G401.6 (cell line): ENCODE results near the gene IKZF2.
"Not testable (repeated sequence)": the region's sequence is repeated elsewhere in the genome, so short reads cannot be mapped to it uniquely, and the experiment has no call there.

Experiments
- FAIRE-seq: peaks from 2 replicates; lab custom pipeline; 2012; peaks lifted over from hg19 to GRCh38; lab: Jason Lieb, UNC

Gene IKZF2

GRCh38 chr2:213036836-213037235 is 114.6 kb downstream of the IKZF2 start:
- FAIRE-seq, result no peak

DNA sequence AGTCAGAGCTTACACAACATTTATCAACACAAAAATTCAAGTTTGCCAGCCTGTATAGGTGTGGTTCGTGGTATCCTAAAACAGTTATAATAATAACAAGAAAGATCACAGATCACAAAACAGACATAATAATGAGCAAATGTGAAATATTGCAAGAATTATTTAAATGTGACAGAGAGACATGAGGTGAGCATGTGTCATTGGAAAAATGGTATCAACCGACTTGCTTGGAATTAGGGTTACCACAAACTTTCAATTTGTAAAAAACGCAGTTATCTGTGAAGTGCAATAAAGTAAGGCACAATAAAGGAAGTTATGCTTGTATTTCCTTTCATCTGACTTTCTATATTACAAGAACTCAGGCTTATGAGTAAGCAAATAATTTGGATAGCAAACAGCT is 116.8 kb downstream of the IKZF2 start:
- no peak for FAIRE-seq

- FAIRE-seq, result no peak
Measured at GRCh38 chr2:213032607-213033006, 118.8 kb downstream of the IKZF2 start.

- no peak for FAIRE-seq
Measured at GRCh38 chr2:213022987-213023386, 128.4 kb downstream of the IKZF2 start.

DNA sequence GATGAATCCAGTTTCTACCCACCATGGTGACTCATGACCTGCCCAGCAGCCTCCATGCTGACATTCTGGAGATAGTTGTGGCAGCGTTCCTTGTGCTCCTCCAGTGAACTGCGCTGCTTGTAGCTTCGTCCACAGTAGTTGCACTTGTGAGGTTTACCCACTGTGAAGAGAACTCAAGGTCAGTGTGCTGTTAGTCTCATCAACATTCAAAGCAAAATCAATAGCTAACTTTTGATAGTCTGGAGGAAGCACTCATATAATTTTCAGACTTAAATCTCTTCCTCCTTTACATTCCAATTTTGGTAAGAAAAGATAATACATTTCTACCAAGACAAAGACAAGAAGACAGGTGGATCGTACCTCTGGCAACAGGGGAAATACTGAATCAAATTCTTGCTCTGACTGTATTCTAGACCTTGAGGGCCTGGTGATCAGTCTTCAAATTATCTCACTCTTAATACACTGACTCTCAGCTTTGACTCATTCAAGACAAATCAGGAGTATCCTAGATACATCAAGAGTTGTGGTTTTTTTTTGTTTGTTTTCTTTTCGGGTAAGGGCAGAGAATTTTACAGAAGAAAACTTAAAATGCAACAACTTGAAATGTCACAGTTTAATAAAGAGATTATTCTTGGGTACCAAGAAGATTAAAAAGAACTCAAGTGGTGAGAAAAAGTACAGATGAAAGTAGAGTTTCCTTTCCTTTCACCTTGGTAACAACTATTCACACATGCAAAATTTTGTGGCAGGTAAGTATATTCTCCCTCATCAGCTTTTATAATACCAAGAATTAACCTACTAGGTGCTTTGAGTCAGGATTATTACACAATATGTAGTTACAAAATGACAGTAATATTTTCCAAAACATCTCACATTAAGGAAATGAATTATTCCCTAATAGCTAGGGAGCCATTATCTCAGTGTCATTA is 129.2 kb downstream of the IKZF2 start:
- FAIRE-seq, result no peak

DNA sequence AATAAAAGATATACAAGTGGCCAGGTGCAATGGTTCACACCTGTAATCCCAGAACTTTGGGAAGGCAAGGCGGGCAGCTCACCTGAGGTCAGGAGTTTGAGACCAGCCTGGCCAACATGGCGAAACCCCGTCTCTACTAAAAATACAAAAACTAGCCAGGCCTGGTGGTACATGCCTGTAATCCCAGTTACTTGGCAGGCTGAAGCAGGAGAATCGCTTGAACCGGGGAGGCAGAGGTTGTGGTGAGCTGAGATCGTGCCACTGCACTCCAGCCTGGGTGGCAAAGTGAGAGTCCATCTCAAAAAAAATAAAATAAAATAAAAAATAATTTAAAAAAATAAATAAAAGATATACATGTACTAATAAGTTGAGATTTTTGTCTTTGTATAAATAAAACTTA is 130.5 kb downstream of the IKZF2 start:
- FAIRE-seq, result not testable (repeated sequence)

- FAIRE-seq, result no peak
Measured at GRCh38 chr2:213020268-213020667, 131.1 kb downstream of the IKZF2 start.

DNA sequence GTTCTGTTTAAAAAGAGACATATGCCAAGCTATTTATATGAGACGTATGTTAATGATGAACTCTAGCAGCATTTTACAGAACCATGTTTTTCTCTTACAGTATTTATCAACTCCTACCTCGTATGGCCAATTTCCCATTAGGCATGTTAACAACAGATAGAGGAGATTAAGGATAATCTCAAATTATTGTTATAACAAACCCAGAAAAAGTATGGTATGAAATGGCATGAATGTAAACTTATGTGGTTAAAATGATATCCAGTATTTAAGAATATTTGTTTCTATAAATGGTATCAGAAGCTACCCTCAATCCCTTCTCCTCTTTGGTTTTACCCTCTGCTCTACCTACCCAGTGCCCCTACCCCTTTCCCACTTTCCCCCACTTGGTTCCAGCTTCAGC is 132.0 kb downstream of the IKZF2 start:
- FAIRE-seq, result no peak

DNA sequence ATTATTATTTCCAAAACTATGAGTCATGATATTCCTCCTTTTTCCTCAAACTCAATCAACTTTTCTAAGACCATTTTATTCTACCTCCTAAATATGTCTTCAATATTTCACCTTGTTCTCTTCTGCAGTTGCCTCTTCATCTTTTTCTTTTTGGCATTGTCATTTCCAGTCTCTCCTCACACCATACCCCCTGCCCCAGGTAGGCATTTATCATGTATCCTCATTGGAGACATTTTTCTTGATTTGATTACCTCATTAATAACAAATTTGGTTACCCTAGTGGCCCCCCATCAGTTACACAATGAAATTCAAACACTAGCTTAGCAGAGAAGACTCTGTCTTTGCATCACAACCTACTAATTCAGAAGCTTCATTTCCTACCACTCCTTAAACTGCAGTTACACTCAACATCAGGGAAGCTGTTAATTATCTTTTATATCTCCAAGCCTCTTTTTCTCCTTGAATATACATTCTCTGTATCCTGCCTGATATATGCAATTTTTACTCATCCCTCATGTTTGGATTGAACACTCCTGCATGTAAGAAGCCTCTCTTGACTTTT is 133.0 kb downstream of the IKZF2 start:
- FAIRE-seq, result no peak

- no peak for FAIRE-seq
Measured at GRCh38 chr2:213017404-213017803, 134.0 kb downstream of the IKZF2 start.

DNA sequence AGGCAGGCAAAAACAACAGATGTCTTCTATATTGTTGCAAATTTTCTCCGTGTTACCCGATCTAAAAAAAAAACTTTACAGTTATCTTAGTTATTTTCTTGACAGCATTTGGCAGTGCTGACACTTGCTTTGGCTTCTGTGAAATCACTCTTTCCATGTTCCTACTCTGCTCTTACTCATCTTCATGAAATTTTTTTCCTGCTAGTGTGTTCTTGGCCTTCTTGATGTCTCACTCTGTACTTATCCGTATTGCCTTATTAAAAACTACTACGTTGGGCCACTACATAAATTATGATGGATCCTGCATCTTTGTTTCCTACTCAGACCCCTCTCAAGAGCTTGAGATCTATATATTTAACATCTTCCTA is 134.4 kb downstream of the IKZF2 start:
- no peak for FAIRE-seq

DNA sequence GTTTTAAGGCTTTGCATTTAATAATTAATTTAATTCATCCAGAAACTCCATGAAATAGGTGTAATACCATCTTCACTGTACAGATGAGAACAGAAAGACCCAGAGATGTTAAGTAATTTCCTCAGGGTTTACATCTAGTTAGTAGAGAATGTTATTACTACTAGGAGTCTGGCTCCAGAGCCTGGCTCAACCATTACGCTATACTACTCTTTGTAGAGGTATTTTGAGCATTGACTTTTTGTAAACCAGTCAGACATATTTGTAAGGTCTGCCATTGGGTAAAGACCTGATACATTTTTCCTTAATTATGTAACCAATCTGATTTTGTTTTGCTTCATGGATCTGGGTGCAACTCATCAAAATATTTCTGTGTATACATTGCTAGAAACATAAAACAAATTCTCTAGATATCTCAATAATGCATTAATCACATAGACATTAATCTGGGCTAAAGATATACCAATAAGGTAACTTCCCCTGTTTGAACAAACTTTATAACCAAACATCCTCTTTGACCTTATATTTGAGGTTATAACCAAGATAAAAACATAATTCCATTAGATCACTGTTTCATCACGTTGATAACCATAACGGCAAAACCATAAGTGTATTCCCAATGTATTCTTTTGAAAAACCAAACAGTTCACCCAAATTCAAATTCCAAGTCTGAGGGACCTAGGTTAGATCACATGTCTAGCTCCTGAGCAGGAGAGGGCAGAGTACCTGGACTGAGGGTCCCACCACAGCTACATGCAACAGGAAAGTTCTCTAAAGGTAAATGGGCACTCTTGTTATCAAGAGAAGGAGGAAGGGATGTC is 135.0 kb downstream of the IKZF2 start:
- no peak for FAIRE-seq

- no peak for FAIRE-seq
Measured at GRCh38 chr2:213015387-213016165, 135.8 kb downstream of the IKZF2 start.

GRCh38 chr2:213013979-213014378 is 137.4 kb downstream of the IKZF2 start:
- no peak for FAIRE-seq

GRCh38 chr2:213011505-213011904 is 139.9 kb downstream of the IKZF2 start:
- FAIRE-seq, result no peak

DNA sequence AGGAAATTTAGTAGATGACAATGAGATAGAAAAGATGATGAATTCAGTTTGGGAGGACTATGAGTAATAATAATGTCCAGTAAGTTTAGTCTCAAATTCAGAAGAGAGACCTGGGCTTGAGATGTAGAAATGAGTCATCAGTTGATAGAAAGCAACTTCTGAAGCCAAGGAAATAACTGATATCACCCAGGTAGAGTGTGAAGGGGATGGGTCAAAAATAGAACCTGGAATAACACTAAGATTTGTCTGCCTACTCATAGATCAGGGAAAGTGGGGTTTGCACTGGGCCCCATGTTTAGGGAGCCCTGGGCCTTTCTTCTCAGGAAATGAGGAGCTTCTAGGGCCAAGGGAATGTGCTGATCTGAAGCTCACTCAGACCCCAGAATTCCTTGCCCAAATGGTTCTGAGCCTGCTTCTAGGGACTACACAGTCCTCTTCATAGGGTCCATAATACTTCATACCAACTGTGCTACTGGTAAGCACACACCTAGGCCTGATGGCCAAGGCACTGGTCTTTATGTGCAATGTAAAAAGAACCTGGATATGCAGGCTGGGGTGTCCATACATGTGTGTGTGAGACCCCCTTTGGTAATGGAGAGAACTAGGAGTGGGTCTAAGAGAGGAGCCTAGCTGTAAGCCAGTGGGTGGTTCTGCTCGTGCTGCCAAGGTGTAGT is 141.2 kb downstream of the IKZF2 start:
- no peak for FAIRE-seq

DNA sequence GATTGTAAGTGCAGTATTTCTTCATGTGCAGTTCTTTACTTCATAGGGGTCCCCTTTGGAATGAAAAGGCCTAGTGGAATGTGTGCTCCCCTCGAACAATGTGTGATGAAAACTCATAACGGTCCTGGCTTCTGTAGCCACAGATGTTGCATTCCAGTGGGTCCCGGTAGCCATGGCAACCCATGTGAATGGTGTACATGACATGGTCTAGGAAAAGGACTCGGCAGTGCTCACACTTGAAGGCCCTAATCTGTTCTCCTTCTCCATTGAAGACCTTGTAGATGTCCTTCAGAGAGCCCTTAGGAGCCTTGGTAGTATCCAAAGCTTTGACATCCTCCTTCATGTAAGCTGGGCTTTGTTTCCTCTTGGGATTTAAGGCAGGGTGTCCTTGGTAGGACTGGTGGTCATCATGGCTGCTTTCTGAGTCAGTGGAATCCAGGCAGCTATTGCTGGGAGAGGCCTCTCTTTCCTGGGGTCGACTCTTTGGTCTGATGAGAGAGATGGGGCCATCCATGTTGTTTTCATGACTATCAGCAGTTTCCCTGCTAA is 144.0 kb downstream of the IKZF2 start:
- FAIRE-seq, result no peak

- FAIRE-seq, result no peak
Measured at GRCh38 chr2:213004197-213004821, 147.1 kb downstream of the IKZF2 start.

GRCh38 chr2:213002383-213002782 is 149.0 kb downstream of the IKZF2 start:
- no peak for FAIRE-seq

DNA sequence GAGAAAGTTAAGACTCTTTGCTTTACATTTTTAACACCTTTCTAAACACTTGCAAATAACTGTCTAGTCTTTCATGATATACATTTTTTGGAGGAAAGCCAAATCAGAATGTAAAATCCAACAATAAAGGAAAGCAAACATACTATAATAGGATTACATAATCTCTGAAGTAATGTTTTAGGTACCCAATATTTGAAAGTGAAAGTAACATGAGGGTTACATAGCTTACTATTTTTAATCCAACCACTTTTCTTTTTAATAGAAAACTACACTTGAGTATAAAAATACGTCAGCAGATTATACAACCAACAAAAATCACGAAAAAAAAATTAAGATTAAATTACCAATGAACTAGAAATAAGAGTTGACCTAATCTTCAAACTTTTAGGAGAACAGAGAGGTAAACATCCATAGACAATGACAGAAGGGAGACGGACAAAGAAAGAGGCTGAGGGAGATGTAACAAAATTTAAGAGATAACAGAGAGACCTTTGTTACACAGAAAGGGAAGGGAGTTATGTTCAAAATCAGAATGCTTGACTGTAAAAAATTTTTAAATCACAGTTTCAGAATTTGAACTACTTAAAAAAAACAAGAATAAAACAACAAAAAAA is 150.0 kb downstream of the IKZF2 start:
- no peak for FAIRE-seq
